Umbilical cord (tissue), 2 donors: ENCODE measurements around the gene SNX8. TPM values are rescaled to one million over a fixed set of nuclear protein-coding genes. Genes with fewer than 3 reads are reported as not detected.

ENCODE experiments used
- DNase-seq: peaks from one replicate; pipeline ENCODE4 v3.0.0-alpha.2; 2015; ENCODE audit warnings: low spot score
- total RNA-seq: library from RNA; depleted of rRNA; stranded (reverse); fragments of >200 nt; gene quantifications from one replicate; pipeline ENCODE4 v1.2.3, GENCODE V29; 2014; ENCODE audit warnings: low replicate concordance; ENCODE audit not compliant: insufficient read depth

The SNX8 gene
- total RNA-seq, 1 donor from 2014 or later = 5.1 TPM

DNA sequence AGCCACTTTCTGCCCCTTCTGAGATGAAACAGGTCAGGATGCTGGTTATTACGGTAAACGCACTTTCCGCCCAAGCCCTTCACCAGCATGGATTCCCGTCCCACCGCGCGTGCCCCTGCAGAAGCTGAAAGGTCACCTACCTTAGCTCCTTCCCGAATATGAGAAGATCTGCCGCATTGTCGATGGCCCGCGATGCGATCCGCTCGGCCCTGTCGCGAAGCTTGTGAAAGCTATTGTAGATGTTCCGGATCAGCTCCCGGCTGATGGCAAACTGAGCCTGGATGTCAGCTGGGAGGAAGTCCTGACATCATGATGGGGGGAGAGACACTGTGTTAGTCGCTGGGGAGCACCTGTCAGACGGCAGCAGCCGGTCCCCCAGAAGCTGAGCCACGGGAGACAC, 50.1 kb downstream of the SNX8 start:
- DNase-seq = no peak

DNA sequence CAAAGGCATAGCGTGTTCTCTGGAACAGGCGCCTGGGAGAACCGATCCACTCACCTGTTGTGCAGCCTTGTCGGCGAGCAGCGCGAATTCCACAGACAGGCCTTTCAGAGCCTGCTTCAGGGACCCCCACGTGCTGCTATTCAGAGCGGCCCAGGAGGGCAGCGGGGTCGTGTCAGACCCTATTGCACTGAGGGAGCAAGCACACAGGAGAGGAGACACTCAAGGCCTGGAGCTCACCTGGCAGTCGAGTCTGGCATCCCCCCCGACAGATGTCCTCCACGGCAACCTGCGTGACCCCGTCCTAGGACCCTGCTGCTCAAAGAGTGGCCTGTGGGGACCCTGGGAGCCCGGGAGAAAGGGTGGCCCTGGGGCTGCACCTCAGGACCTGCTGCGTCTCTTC, 51.1 kb downstream of the SNX8 start:
- DNase-seq = no peak

GRCh38 chr7:2261611-2262010, 52.6 kb downstream of the SNX8 start:
- no peak for DNase-seq

DNA sequence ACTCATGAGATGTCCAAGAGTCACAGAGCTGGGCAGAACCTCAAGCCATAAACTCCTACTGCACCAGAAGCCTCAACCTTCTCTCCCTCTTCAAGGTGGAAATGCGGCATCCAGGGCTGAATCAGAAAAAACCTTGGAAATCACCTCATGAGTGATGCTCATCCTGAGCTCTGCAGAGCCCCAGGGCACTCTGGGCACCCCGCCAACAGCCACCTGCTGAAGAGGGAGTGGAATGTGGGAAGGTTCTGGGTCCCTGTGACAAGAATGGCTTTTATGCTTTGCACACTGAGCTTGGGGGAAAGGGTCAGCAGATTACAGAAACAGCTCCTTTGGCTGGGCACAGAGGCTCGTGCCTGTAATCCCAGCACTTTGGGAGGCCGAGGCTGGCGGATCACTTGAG, 53.4 kb downstream of the SNX8 start:
- peak; percentile 15 for DNase-seq

- no peak for DNase-seq
Measured at GRCh38 chr7:2259480-2259879, 54.8 kb downstream of the SNX8 start.

- no peak for DNase-seq
Measured at GRCh38 chr7:2258661-2259365, 55.4 kb downstream of the SNX8 start.

- DNase-seq = no peak
Measured at GRCh38 chr7:2257651-2258050, 56.6 kb downstream of the SNX8 start.

- DNase-seq = no peak
Measured at GRCh38 chr7:2257046-2257551, 57.1 kb downstream of the SNX8 start.

GRCh38 chr7:2256306-2257045, 57.8 kb downstream of the SNX8 start:
- DNase-seq = no peak

DNA sequence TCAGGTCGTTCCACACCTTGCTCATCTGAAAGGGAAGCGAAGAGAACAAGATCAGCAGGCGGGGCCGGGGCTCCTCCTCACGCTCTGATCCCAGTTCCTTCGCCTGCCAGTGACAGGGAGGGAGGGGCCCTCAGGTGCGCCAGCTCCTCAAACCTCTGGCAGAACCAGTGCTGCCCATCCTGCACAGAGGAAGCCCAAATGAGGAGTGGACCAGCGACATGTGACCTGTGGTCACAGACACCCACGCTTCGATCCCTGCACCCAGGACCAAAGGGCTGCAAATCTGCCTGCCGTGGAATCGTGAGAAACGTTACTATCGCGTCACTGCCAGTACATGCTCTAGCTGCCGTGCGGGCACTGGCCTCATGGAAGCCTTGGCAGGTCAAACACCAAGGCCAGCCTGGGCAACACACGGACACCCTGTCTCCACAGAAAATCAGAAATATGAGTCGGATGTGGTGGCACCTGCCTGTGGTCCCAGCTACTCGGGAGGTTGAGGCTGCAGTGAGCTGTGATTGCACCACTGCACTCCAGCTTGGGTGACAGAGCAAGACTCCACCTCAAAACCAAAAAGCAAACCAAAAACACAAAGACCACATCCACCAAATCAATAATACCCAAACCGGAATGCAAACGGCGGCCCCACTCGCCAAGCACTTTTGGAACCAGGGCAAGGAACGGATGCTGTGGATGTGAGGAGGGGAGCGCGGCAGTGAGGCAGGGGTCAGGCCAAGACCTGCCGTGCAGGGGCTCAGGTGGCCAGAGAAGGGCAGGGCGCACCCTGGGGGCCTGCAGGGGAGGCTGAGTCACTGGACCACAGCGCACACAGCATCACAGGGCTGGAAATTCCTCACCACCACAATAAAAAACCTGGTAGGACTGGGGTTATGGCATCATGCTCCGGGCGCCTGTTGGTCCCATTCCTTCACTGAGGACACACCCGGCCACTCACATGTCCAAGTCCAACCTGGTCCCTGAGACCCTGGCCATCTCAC, 58.8 kb downstream of the SNX8 start:
- DNase-seq = no peak

DNA sequence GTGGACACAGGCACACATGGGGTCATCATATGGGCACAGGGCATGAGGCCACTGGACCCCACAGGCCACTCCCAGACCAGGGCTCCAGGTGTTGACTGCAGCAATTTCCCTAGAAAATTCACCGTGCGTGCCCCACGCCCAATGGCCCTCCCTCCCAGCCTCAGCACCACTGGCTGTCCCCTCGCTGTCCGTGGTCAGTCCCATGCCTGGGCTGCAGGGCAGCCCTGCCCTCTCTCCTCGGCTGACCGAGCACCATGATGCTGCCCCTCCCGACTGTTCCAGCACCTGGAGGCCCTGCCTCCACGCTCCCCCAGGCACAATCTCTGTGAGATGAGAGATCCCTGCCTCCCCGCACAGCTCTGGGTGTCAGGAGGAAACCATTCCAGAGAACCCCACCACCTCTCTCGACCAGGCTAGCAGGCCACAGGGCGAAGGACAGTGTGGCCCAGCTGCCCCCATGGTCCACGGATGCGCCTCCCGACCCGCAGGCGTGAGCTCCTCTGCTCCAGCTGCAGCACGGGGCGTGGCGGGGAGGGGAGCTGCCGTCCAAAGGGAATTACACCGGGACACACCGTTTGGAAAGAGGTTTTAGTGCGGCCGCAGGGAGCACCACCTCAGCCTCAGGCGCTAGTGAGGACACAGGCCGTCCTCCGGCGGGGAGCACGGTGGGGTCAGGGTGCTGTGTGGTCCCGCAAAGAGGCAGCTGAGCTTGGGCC, 59.7 kb downstream of the SNX8 start:
- no peak for DNase-seq

- DNase-seq = no peak
Measured at GRCh38 chr7:2253525-2254244, 60.6 kb downstream of the SNX8 start.

GRCh38 chr7:2253021-2253420, 61.2 kb downstream of the SNX8 start:
- no peak for DNase-seq

DNA sequence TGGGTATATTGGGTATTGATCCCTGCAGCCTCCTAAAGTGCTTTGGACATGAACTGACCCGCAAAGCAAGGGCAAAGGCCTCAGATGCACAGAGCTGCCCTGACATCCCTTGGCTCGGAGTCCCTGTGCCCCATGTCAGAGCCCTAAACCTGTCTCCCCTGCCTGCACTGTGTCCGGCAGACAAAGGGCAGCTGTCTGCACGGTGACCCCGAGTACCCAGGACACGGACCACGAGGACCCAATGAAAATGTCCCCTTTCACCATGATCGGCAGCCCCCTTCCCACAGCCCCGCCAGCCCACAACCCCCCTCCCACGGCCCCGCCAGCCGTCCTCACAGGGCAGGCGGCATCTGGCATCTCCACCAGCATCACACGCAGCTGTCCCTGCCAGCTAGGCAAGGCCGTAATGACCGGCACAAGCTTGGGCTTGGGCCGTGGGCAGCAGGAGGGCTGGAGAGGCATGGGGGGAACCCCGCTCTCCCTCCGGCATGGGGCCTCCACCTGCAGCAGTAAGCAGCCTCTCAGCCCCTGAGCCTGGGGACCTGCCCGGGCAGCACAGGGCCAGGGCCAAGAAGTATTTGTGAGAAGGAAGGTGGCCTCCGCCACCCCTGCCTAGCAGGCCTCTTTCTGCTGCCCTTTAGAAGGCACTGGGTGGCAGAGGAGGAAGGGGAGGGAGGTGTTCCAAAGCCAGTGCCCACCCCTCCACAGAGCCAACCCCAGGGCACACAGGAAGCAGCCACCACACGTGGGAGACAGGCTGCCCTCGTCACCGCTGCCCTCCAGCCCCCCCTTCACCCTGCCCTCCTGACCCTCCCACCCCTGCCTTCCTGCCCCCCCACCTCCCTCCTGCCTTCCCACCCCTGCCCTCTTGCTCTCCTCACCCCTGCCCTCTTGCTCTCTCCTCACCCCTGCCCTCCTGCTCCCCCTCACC, 62.1 kb downstream of the SNX8 start:
- DNase-seq = no peak

DNA sequence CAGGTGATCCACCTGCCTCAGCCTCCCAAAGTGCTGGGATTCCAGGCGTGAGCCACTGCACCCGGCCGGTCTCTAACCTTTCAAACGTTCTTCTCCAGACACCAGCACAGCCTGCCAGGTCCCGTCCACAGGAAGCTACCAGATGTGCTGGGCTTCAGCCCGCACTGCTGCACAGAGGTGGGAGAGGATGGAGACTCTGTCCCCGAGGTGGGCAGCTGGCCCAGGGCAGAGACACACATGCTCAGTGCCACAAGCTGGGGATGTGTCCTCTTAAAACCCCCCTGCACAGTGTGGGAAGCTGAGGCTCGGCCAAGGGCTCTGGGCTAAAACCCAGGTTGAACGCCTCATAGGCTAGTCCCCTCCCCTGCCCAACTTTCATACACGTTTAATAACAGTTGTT, 62.9 kb downstream of the SNX8 start:
- DNase-seq = no peak

DNA sequence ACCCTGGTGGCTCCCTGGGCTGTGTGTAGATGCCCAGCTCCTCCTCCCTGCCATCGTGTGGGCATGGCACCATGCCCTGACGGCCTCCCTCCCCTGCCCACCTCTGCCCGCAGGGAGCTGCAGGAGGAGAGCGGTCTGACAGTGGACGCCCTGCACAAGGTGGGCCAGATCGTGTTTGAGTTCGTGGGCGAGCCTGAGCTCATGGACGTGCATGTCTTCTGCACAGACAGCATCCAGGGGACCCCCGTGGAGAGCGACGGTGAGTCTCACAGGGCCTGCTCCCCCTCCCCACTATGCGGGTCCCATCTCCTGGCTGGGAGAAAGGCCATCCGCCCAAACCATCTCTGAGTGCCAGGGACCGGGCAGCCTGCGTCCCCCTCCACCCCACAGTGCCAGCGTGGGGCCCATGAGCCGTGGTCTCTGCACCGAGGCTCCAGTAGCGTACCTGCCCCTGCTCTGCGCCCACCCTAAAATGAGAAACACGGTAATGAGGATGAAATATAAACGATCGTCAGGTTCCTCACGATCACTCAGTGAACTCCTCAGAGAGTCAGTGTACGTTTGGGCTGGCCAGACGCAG, 64.4 kb downstream of the SNX8 start:
- no peak for DNase-seq

DNA sequence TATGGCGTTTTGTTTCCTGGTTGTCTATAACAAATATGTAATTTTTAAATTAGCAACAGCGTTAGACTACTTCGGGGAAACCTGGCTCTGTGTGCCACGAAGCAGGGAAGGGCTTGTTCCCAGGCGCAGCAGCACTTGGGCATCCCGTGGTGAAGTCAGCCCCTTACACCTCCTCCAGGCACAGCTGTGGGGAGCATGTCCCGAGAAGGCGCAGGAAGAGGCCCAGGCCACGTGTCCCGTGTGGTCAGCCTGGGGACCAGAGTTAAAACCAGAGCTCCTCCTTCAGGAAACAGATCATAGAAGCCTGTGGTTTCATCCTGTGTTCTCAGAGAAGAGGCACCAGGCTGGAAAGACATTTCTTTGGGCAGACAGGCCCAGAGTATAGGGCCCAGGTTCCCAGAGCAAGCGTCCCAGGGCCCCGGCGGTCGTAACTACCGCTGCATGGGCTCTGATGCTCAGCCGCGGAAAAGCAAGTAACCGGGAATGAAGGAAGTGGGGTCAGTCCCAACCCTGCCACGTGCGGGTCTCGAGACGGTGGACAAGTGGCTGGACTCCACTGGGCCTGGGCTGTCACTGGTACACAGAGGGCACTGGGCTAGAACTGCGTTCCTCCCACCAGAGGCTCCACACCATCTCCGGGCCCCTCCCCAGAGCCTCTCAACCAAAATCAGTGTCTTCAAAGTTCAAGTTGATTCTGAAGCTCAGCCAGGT, 65.1 kb downstream of the SNX8 start:
- DNase-seq = peak; percentile 60
